Tibial nerve (tissue), 4 donors: ENCODE results near the gene METTL8. TPM values are rescaled to one million over a fixed set of nuclear protein-coding genes. Genes with fewer than 3 reads are reported as not detected.
"Not testable (repeated sequence)": the region's sequence is repeated elsewhere in the genome, so short reads cannot be mapped to it uniquely, and the experiment has no call there.

Experiments
- DNase-seq, 2 donors: peaks; one replicate each; pipeline ENCODE4 v3.0.0-alpha.2; 2019; ENCODE audit warnings: low spot score in 2 of 2
- H3K27ac ChIP-seq, 4 donors: fragments of 200-600 bp; sonication (generic) in 3 of 4; one replicate each; pipeline ENCODE4 v1.5.1; 2017 to 2019; ENCODE audit warnings: mild to moderate bottlenecking in 1 of 4
- H3K27me3 ChIP-seq, 2 donors: fragments of 200-600 bp; sonication (generic) in 1 of 2; one replicate each; pipeline versions ENCODE4 v1.5.1 to v1.6.0; 2017 to 2019
- H3K36me3 ChIP-seq, 3 donors: fragments of 200-600 bp; sonication (generic); one replicate each; pipeline ENCODE4 v1.5.1; 2018 to 2019
- H3K4me1 ChIP-seq, 4 donors: fragments of 200-600 bp; sonication (generic) in 3 of 4; one replicate each; pipeline ENCODE4 v1.5.1; 2017 to 2019
- H3K4me3 ChIP-seq, 4 donors: fragments of 200-600 bp; sonication (generic) in 3 of 4; one replicate each; pipeline ENCODE4 v1.5.1; 2017 to 2019; ENCODE audit warnings: mild to moderate bottlenecking in 1 of 4, moderate library complexity in 1 of 4
- H3K9me3 ChIP-seq, 4 donors: fragments of 200-600 bp; sonication (generic) in 3 of 4; one replicate each; pipeline ENCODE4 v1.5.1; 2017 to 2019
- CTCF ChIP-seq, 5 experiments: fragments of 200-600 bp in 3 of 5; fragments of 450-650 bp in 2 of 5; sonication (generic) in 3 of 5; IDR thresholded peaks; one replicate each; pipeline ENCODE4 v1.5.1; 2016 to 2019; ENCODE audit warnings: antibody characterized with exemption in 5 of 5, mild to moderate bottlenecking in 3 of 5, moderate library complexity in 2 of 5
- EP300 ChIP-seq, 2 donors: sonication (generic); formaldehyde crosslinking; IDR thresholded peaks; one replicate each; pipeline ENCODE4 v1.6.1; 2017; ENCODE audit warnings: antibody characterized with exemption in 2 of 2, mild to moderate bottlenecking in 1 of 2
- POLR2A ChIP-seq, 2 donors: fragments of 450-650 bp; IDR thresholded peaks; one replicate each; pipeline ENCODE4 v1.6.1; 2017; ENCODE audit warnings: antibody characterized with exemption in 2 of 2, mild to moderate bottlenecking in 2 of 2, moderate library complexity in 2 of 2
- WGBS, 2 donors: methylation state at CpG; one replicate each; pipeline ENCODE4 v1.1.5; 2018; 5-methylcytosine and 5-hydroxymethylcytosine counted together
- total RNA-seq, 4 donors: library from RNA; depleted of rRNA; stranded (reverse); fragments of >200 nt; gene quantifications; one replicate each; pipeline ENCODE4 v1.1.0, GENCODE V29; 2016

The METTL8 gene
- total RNA-seq, 4 donors from 2014 or later: 13.5 to 27.9 (median 20.7) TPM

GRCh38 chr2:171383134-171383533 lies 50.7 kb downstream of the METTL8 start:
- H3K9me3 ChIP-seq: peaks cover 0 to 28% (median 9%) of the 10 kb centered on the region in 4 donors
- H3K4me3 ChIP-seq: no peak overlapping the region
- peaks cover 0 to 26% (median 0%) of the 10 kb centered on the region in 3 donors for H3K36me3 ChIP-seq
- no peaks in the 10 kb centered on the region for H3K4me1 ChIP-seq
- no peak overlapping the region for H3K27ac ChIP-seq
- DNase-seq: no peak
- WGBS, 2 donors: 61 to 65% methylated on average over 1 of the region's 1 CpG
- H3K27me3 ChIP-seq: no peaks in the 10 kb centered on the region
- TF ChIP-seq CTCF (IDR thresholded peaks at IDR 0.05) (no peak), EP300 (IDR thresholded peaks at IDR 0.05) (no peak), POLR2A (IDR thresholded peaks at IDR 0.05) (no peak)

- not testable (repeated sequence) for H3K4me3 ChIP-seq, DNase-seq, H3K27me3 ChIP-seq, H3K27ac ChIP-seq, H3K4me1 ChIP-seq
- H3K36me3 ChIP-seq: peaks cover 0 to 33% (median 0%) of the 10 kb centered on the region in 3 donors
- WGBS, 2 donors: 97 to 100% methylated on average over 1 of the region's 1 CpG
- peaks cover 0 to 38% (median 9%) of the 10 kb centered on the region in 4 donors for H3K9me3 ChIP-seq
These were observed 51.6 kb downstream of the METTL8 start for GRCh38 chr2:171382175-171382574.

GRCh38 chr2:171377852-171378251 lies 55.9 kb downstream of the METTL8 start:
- H3K4me1 ChIP-seq, H3K27me3 ChIP-seq, DNase-seq, H3K27ac ChIP-seq, H3K4me3 ChIP-seq: not testable (repeated sequence)
- H3K36me3 ChIP-seq: peaks cover 0 to 19% (median 0%) of the 10 kb centered on the region in 3 donors
- peaks cover 0 to 46% (median 11%) of the 10 kb centered on the region in 4 donors for H3K9me3 ChIP-seq

- peaks cover 0 to 7% (median 0%) of the 10 kb centered on the region in 3 donors for H3K36me3 ChIP-seq
- no peaks in the 10 kb centered on the region for H3K27me3 ChIP-seq
- no peak overlapping the region for H3K27ac ChIP-seq
- peaks cover 0 to 42% (median 3%) of the 10 kb centered on the region in 4 donors for H3K9me3 ChIP-seq
- H3K4me3 ChIP-seq: no peak overlapping the region
- WGBS, 2 donors: 95 to 98% methylated on average over 2 of the region's 2 CpGs
- TF ChIP-seq POLR2A (IDR thresholded peaks at IDR 0.05) (no peak), EP300 (IDR thresholded peaks at IDR 0.05) (no peak), CTCF (IDR thresholded peaks at IDR 0.05) (no peak)
- H3K4me1 ChIP-seq: no peaks in the 10 kb centered on the region
- DNase-seq: no peak
These were observed 66.1 kb downstream of the METTL8 start for GRCh38 chr2:171367692-171368091.

GRCh38 chr2:171365778-171366177 lies 68.0 kb downstream of the METTL8 start:
- H3K27ac ChIP-seq: no peak overlapping the region
- H3K27me3 ChIP-seq: no peaks in the 10 kb centered on the region
- no peak overlapping the region for H3K4me3 ChIP-seq
- DNase-seq: no peak
- no peak for TF ChIP-seq EP300 (IDR thresholded peaks at IDR 0.05)
- TF ChIP-seq POLR2A (IDR thresholded peaks at IDR 0.05): no peak
- TF ChIP-seq CTCF (IDR thresholded peaks at IDR 0.05): no peak
- peaks cover 0 to 42% (median 3%) of the 10 kb centered on the region in 4 donors for H3K9me3 ChIP-seq
- peaks cover 0 to 7% (median 0%) of the 10 kb centered on the region in 3 donors for H3K36me3 ChIP-seq
- H3K4me1 ChIP-seq: no peaks in the 10 kb centered on the region
- WGBS, 2 donors: 96 to 100% methylated on average over 1 of the region's 1 CpG

GRCh38 chr2:171365232-171365631 lies 68.6 kb downstream of the METTL8 start:
- 79 to 82% methylated on average over 7 of the region's 7 CpGs for WGBS, 2 donors
- no peaks in the 10 kb centered on the region for H3K27me3 ChIP-seq
- peaks cover 0 to 42% (median 3%) of the 10 kb centered on the region in 4 donors for H3K9me3 ChIP-seq
- TF ChIP-seq POLR2A (IDR thresholded peaks at IDR 0.05) (no peak), EP300 (IDR thresholded peaks at IDR 0.05) (no peak), CTCF (IDR thresholded peaks at IDR 0.05) (no peak)
- H3K4me3 ChIP-seq: no peak overlapping the region
- H3K4me1 ChIP-seq: no peaks in the 10 kb centered on the region
- H3K27ac ChIP-seq: no peak overlapping the region
- H3K36me3 ChIP-seq: peaks cover 0 to 8% (median 0%) of the 10 kb centered on the region in 3 donors
- DNase-seq: no peak
